ENCODE results near the gene HOXD11.

GRCh38 chr2:176130957-176131847, 24.1 kb downstream of the HOXD11 start:
- TF ChIP-seq POLR2A (IDR thresholded peaks at IDR 0.05): no peak
- TF ChIP-seq CTCF (IDR thresholded peaks at IDR 0.05): no peak

All from body of pancreas (tissue), 4 donors.